Neural cell (in vitro differentiated cells): ENCODE results near the gene MED29.

Experiments
- EP300 ChIP-seq: fragments of 450-650 bp; conservative IDR thresholded peaks from 2 replicates; pipeline ENCODE4 v1.6.1; 2014; ENCODE audit warnings: antibody characterized with exemption, mild to moderate bottlenecking, moderate library complexity; ENCODE audit not compliant: poor library complexity, severe bottlenecking
- EZH2 ChIP-seq: fragments of 200-600, 300-800 bp; shearing (Covaris generic), sonication (generic); IDR thresholded peaks from 2 replicates; pipeline ENCODE4 v1.6.1; 2014; ENCODE audit warnings: antibody characterized with exemption, low read length, borderline replicate concordance, mild to moderate bottlenecking; ENCODE audit not compliant: insufficient read depth, poor library complexity, severe bottlenecking
- POLR2AphosphoS5 ChIP-seq: IDR thresholded peaks from 2 replicates; pipeline ENCODE4 v1.6.1; 2012
- RAD21 ChIP-seq: fragments of 450-650 bp; conservative IDR thresholded peaks from 2 replicates; pipeline ENCODE4 v1.6.1; 2014; ENCODE audit warnings: antibody characterized with exemption, mild to moderate bottlenecking, moderate library complexity
- SMC3 ChIP-seq: fragments of 450-650 bp; conservative IDR thresholded peaks from 2 replicates; pipeline ENCODE4 v1.6.1; 2014; ENCODE audit warnings: antibody characterized with exemption, mild to moderate bottlenecking, moderate library complexity; ENCODE audit not compliant: poor library complexity
- TAF1 ChIP-seq: IDR thresholded peaks from 2 replicates; pipeline ENCODE4 v1.6.1; 2012; ENCODE audit warnings: low read depth
- TF ChIP-seq, protein P1 (sequence below): fragments of 450-650 bp; IDR thresholded peaks from 2 replicates; pipeline ENCODE4 v1.5.1; 2014; ENCODE audit warnings: antibody characterized with exemption, mild to moderate bottlenecking, moderate library complexity; ENCODE audit not compliant: poor library complexity, severe bottlenecking

DNA sequence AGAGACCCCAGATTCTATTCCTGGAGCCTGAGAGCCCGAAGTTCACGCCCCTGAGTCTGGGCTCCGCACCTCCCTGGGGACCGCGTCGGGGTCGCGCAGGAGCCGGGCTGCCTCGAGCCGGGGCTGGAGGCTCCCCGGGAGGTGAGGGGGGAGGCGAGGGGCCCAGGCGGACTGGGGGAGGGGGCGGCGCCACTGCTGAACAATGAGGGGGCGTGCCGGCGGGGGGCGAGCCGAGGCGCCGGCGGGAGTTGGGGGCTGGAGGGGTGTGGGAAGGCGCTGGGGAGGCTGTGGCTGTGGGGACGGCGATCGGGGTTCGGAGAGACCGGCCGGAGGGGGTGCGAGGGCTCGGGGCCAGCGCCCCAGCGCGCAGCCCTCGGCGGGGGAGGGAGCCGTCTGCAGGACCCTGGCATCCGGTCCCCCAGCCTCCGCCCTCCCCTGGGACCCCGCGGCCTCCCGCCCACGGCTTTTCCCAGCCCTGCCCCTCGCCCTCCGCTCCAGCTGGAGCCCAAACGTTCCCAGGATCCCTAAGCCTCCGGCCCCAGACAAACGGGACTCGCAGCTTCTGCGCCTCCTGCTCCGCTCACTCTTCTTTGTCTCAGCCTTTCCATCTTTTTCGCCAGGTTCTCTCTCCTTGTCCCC, 22.2 kb downstream of the MED29 start:
- TF ChIP-seq, protein P1, sequence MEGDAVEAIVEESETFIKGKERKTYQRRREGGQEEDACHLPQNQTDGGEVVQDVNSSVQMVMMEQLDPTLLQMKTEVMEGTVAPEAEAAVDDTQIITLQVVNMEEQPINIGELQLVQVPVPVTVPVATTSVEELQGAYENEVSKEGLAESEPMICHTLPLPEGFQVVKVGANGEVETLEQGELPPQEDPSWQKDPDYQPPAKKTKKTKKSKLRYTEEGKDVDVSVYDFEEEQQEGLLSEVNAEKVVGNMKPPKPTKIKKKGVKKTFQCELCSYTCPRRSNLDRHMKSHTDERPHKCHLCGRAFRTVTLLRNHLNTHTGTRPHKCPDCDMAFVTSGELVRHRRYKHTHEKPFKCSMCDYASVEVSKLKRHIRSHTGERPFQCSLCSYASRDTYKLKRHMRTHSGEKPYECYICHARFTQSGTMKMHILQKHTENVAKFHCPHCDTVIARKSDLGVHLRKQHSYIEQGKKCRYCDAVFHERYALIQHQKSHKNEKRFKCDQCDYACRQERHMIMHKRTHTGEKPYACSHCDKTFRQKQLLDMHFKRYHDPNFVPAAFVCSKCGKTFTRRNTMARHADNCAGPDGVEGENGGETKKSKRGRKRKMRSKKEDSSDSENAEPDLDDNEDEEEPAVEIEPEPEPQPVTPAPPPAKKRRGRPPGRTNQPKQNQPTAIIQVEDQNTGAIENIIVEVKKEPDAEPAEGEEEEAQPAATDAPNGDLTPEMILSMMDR, result no peak
- TF ChIP-seq EP300, result no peak
- TF ChIP-seq TAF1, result no peak
- TF ChIP-seq SMC3, result no peak
- peak; percentile 83 for TF ChIP-seq POLR2AphosphoS5
- TF ChIP-seq EZH2, result no peak
- no peak for TF ChIP-seq RAD21
